GM19395 (cell line): Measurements from ENCODE around the gene PCDH10.
"Not testable (repeated sequence)": the region's sequence is repeated elsewhere in the genome, so short reads cannot be mapped to it uniquely, and the experiment has no call there.

Experiments used
- ATAC-seq: cut with Tn5 transposase; IDR thresholded peaks from one replicate; pipeline ENCODE4 v1.9.1; 2021; ENCODE audit warnings: mild to moderate bottlenecking, moderate library complexity; ENCODE audit not compliant: unreplicated experiment

The PCDH10 gene

GRCh38 chr4:133240451-133240850 lies 91.4 kb downstream of the PCDH10 start:
- not testable (repeated sequence) for ATAC-seq
